ENCODE data around the gene CBLN1. TPM values are rescaled to one million over a fixed set of nuclear protein-coding genes. Genes with fewer than 3 reads are reported as not detected.

CBLN1 gene
- total RNA-seq, 1 donor from 2014 or later: 0.11 TPM

- no peak for TF ChIP-seq CTCF (IDR thresholded peaks at IDR 0.05; ENCODE audit: insufficient read depth, low read depth, low read length)
- peak; percentile 82 for TF ChIP-seq EZH2 (IDR thresholded peaks at IDR 0.05; ENCODE audit: insufficient read depth, low read length)
- peaks cover 61% of the 10 kb centered on the region for H3K27me3 ChIP-seq (ENCODE audit: insufficient read depth, low read length)
- H3K4me3 ChIP-seq (ENCODE audit: insufficient read depth, low read depth, low read length): no peak overlapping the region
- H3K4me3 Mint-ChIP-seq (ENCODE audit: unreplicated experiment): peak overlapping the region; percentile 45
- no peak for DNase-seq (ENCODE audit: low read depth)
- FAIRE-seq: no peak
- peaks cover 9% of the 10 kb centered on the region for H3K9me3 Mint-ChIP-seq (ENCODE audit: unreplicated experiment)
- peaks cover 3% of the 10 kb centered on the region for H3K4me1 ChIP-seq (ENCODE audit: insufficient read depth, low read length)
- H3K27me3 Mint-ChIP-seq (ENCODE audit: low read depth, unreplicated experiment): peaks cover 85% of the 10 kb centered on the region
- no peak overlapping the region for H3K9ac ChIP-seq (ENCODE audit: low read length)
- H3K4me1 Mint-ChIP-seq (ENCODE audit: low read depth, unreplicated experiment): peaks cover 2% of the 10 kb centered on the region
- no peak overlapping the region for H3K27ac ChIP-seq (ENCODE audit: low read depth, low read length)
- H3K36me3 ChIP-seq (ENCODE audit: insufficient read depth, low read length): no peaks in the 10 kb centered on the region
- H2AFZ ChIP-seq (ENCODE audit: low read depth, low read length): no peak overlapping the region
- H4K20me1 ChIP-seq (ENCODE audit: insufficient read depth, low read length): no peaks in the 10 kb centered on the region
- no peaks in the 10 kb centered on the region for H3K79me2 ChIP-seq (ENCODE audit: insufficient read depth, low read length)
- H3K4me2 ChIP-seq (ENCODE audit: low read length): no peak overlapping the region
- no peaks in the 10 kb centered on the region for H3K36me3 Mint-ChIP-seq (ENCODE audit: low read depth, unreplicated experiment)
- H3K9me3 ChIP-seq (ENCODE audit: insufficient read depth, low read depth, low read length): peaks cover 2% of the 10 kb centered on the region
- H3K27ac Mint-ChIP-seq (ENCODE audit: unreplicated experiment): no peak overlapping the region
Observed at GRCh38 chr16:49277766-49278566, 3.7 kb downstream of the CBLN1 start.

- Mint-ChIP-seq H3K27ac (ENCODE audit: unreplicated experiment) (peak overlapping the region; percentile 34), H3K9me3 (ENCODE audit: unreplicated experiment) (peaks cover 13% of the 10 kb centered on the region), H3K36me3 (ENCODE audit: low read depth, unreplicated experiment) (no peaks in the 10 kb centered on the region), H3K4me1 (ENCODE audit: low read depth, unreplicated experiment) (no peaks in the 10 kb centered on the region), H3K4me3 (ENCODE audit: unreplicated experiment) (no peak overlapping the region), H3K27me3 (ENCODE audit: low read depth, unreplicated experiment) (peaks cover 85% of the 10 kb centered on the region)
- no peak for DNase-seq (ENCODE audit: low read depth)
- no peak for FAIRE-seq
- H3K4me1 ChIP-seq (ENCODE audit: insufficient read depth, low read length): peaks cover 1% of the 10 kb centered on the region
- H3K9ac ChIP-seq (ENCODE audit: low read length): no peak overlapping the region
- H3K27ac ChIP-seq (ENCODE audit: low read depth, low read length): no peak overlapping the region
- H3K36me3 ChIP-seq (ENCODE audit: insufficient read depth, low read length): no peaks in the 10 kb centered on the region
- no peak overlapping the region for H3K4me3 ChIP-seq (ENCODE audit: insufficient read depth, low read depth, low read length)
- no peak overlapping the region for H3K4me2 ChIP-seq (ENCODE audit: low read length)
- H3K79me2 ChIP-seq (ENCODE audit: insufficient read depth, low read length): no peaks in the 10 kb centered on the region
- no peak for TF ChIP-seq CTCF (IDR thresholded peaks at IDR 0.05; ENCODE audit: insufficient read depth, low read depth, low read length)
- TF ChIP-seq EZH2 (IDR thresholded peaks at IDR 0.05; ENCODE audit: insufficient read depth, low read length): no peak
- no peak overlapping the region for H2AFZ ChIP-seq (ENCODE audit: low read depth, low read length)
- no peaks in the 10 kb centered on the region for H4K20me1 ChIP-seq (ENCODE audit: insufficient read depth, low read length)
- H3K27me3 ChIP-seq (ENCODE audit: insufficient read depth, low read length): peaks cover 56% of the 10 kb centered on the region
- peaks cover 2% of the 10 kb centered on the region for H3K9me3 ChIP-seq (ENCODE audit: insufficient read depth, low read depth, low read length)
Observed at GRCh38 chr16:49277386-49277742, 4.3 kb downstream of the CBLN1 start.
